Smooth muscle cell (in vitro differentiated cells): ENCODE data around the gene PRRG2. TPM values are rescaled to one million over a fixed set of nuclear protein-coding genes. Genes with fewer than 3 reads are reported as not detected.

Source experiments
- DNase-seq: peaks from one replicate; lab custom pipeline; 2025; ENCODE audit not compliant: unreplicated experiment; lab: John Stamatoyannopoulos, UW
- H2AFZ ChIP-seq: fragments of 200-600 bp; sonication (generic); 2 replicates; pipeline ENCODE4 v1.6.0; 2016; ENCODE audit warnings: antibody characterized with exemption, low read depth, mild to moderate bottlenecking
- H3F3A ChIP-seq: fragments of 200-600 bp; sonication (generic); 2 replicates; pipeline ENCODE4 v1.6.0; 2017; ENCODE audit warnings: antibody characterized with exemption, low read depth
- H3K27ac ChIP-seq: fragments of 200-600 bp; sonication (generic); 2 replicates; pipeline ENCODE4 v1.5.1; 2016; ENCODE audit warnings: low read depth, mild to moderate bottlenecking
- H3K27me3 ChIP-seq: fragments of 200-600 bp; sonication (generic); 2 replicates; pipeline ENCODE4 v1.6.1; 2016; ENCODE audit warnings: low read depth, mild to moderate bottlenecking
- H3K36me3 ChIP-seq: fragments of 200-600 bp; sonication (generic); 2 replicates; pipeline ENCODE4 v1.5.1; 2016; ENCODE audit warnings: low read depth
- H3K4me1 ChIP-seq: fragments of 200-600 bp; sonication (generic); 2 replicates; pipeline ENCODE4 v1.5.1; 2016; ENCODE audit warnings: low read depth
- H3K4me2 ChIP-seq: fragments of 200-600 bp; sonication (generic); 2 replicates; pipeline ENCODE4 v1.6.0; 2016; ENCODE audit warnings: mild to moderate bottlenecking
- H3K4me3 ChIP-seq: fragments of 200-600 bp; sonication (generic); 2 replicates; pipeline ENCODE4 v1.5.1; 2016; ENCODE audit warnings: mild to moderate bottlenecking
- H3K79me2 ChIP-seq: fragments of 200-600 bp; sonication (generic); 2 replicates; pipeline ENCODE4 v1.6.0; 2016; ENCODE audit warnings: low read depth, mild to moderate bottlenecking
- H3K9ac ChIP-seq: fragments of 200-600 bp; sonication (generic); 2 replicates; pipeline ENCODE4 v1.6.0; 2016; ENCODE audit warnings: low read depth
- H3K9me3 ChIP-seq: fragments of 200-600 bp; sonication (generic); replicated peaks from 2 replicates; pipeline ENCODE4 v1.5.1; 2016; ENCODE audit warnings: low read depth
- H4K20me1 ChIP-seq: fragments of 200-600 bp; sonication (generic); 2 replicates; pipeline ENCODE4 v1.6.0; 2016; ENCODE audit warnings: low read depth
- whole genome bisulfite sequencing: methylation state at CpG from one replicate; pipeline ENCODE4 v1.1.7; 2016; ENCODE audit warnings: low lambda C conversion rate; 5-methylcytosine and 5-hydroxymethylcytosine counted together
- polyA plus RNA-seq: library from polyadenylated mRNA; unstranded; fragments of >200 nt; fragmentation: Nextera tagmentation; extraction: Ambion mirVana; gene quantifications from 2 replicates; pipeline ENCODE4 v1.2.1, GENCODE V29; 2016
- total RNA-seq: library from RNA; depleted of rRNA; stranded (reverse); fragments of >200 nt; gene quantifications from 2 replicates; pipeline ENCODE4 v1.2.3, GENCODE V29; 2014
- TF ChIP-seq, protein P1 (sequence below): fragments of 200-600 bp; sonication (generic); IDR thresholded peaks from 2 replicates; pipeline ENCODE4 v1.5.1; 2017; ENCODE audit warnings: borderline replicate concordance, mild to moderate bottlenecking, antibody characterized with exemption; ENCODE audit not compliant: insufficient read depth, poor library complexity, severe bottlenecking

Gene PRRG2
- total and polyA plus RNA-seq, 2 experiments from 2014 or later, result 0.24 to 13.5 TPM

DNA sequence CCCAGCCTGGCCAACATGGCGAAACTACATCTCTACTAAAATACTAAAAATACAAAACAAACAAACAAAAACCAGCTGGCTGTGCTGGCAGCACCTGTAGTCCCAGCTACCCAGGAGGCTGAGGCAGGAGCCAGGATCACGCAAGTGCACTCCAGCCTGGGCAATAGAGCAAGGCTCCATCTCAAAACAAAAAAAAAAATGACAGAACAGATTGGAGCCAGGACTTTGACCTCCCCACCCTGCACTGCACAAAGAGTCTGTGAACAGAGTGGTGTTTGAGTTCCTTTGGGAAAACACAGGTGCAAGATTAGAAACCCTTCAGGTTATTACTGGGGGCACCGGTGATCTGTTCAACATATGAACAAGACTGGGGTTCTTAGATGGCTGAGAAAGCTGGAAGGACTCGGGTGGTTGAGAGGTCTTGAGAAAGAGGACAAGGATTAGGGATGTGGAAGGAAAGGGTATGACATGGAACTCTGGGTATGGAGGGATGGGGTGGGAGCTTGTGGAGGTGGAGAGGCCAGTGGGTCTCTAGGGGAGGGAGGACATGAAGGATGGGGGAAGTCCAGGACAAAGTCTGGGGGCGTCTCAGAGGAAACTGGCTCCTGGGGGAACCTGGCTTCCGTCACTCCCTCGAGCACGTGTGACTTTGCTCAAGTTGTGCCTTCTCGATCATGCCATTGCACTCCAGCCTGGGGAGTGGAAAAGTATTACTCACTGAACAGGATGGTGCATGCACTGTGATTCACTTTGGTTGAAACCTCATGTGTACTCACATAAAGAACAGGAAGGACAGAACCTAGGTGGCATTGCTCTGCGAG is 27.5 kb upstream of the PRRG2 start:
- no peak overlapping the region for H3K9ac ChIP-seq
- no peaks in the 10 kb centered on the region for H3K36me3 ChIP-seq
- peaks cover 30% of the 10 kb centered on the region for H4K20me1 ChIP-seq
- TF ChIP-seq, protein P1, sequence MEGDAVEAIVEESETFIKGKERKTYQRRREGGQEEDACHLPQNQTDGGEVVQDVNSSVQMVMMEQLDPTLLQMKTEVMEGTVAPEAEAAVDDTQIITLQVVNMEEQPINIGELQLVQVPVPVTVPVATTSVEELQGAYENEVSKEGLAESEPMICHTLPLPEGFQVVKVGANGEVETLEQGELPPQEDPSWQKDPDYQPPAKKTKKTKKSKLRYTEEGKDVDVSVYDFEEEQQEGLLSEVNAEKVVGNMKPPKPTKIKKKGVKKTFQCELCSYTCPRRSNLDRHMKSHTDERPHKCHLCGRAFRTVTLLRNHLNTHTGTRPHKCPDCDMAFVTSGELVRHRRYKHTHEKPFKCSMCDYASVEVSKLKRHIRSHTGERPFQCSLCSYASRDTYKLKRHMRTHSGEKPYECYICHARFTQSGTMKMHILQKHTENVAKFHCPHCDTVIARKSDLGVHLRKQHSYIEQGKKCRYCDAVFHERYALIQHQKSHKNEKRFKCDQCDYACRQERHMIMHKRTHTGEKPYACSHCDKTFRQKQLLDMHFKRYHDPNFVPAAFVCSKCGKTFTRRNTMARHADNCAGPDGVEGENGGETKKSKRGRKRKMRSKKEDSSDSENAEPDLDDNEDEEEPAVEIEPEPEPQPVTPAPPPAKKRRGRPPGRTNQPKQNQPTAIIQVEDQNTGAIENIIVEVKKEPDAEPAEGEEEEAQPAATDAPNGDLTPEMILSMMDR, result no peak
- H3K4me3 ChIP-seq, result no peak overlapping the region
- H3K4me2 ChIP-seq, result no peak overlapping the region
- peaks cover 13% of the 10 kb centered on the region for H3F3A ChIP-seq
- 79% methylated on average over 9 of the region's 10 CpGs for WGBS
- H3K79me2 ChIP-seq, result no peaks in the 10 kb centered on the region
- peak overlapping the region; percentile 61 for H3K27ac ChIP-seq
- peaks cover 4% of the 10 kb centered on the region for H3K4me1 ChIP-seq
- no peaks in the 10 kb centered on the region for H3K27me3 ChIP-seq
- no peak for DNase-seq
- no peak overlapping the region for H2AFZ ChIP-seq
- no peaks in the 10 kb centered on the region for H3K9me3 ChIP-seq

DNA sequence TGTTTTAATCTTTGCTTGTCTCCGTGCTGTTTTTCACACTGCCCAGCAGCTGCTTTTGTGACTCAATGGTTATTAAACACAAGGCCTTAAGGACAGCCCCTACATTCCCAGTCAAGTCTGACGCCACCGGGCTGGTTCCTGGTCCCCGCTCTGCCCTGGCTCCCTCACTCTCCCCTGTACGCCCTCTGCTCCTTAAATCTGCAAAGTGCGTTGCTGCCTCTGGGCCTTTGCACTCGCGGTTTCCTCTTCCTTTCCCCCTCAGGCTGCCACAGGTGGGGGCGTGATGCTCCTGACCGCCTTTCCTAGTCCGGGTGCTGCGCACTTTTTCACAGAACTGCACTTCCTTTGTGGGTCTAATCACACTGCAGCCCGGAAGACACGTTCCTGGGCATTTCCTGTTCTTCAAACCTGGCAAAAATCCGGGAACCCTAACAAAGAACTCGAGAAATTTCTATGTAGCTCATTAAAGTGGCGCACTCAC is 26.4 kb upstream of the PRRG2 start:
- no peak overlapping the region for H3K9ac ChIP-seq

DNA sequence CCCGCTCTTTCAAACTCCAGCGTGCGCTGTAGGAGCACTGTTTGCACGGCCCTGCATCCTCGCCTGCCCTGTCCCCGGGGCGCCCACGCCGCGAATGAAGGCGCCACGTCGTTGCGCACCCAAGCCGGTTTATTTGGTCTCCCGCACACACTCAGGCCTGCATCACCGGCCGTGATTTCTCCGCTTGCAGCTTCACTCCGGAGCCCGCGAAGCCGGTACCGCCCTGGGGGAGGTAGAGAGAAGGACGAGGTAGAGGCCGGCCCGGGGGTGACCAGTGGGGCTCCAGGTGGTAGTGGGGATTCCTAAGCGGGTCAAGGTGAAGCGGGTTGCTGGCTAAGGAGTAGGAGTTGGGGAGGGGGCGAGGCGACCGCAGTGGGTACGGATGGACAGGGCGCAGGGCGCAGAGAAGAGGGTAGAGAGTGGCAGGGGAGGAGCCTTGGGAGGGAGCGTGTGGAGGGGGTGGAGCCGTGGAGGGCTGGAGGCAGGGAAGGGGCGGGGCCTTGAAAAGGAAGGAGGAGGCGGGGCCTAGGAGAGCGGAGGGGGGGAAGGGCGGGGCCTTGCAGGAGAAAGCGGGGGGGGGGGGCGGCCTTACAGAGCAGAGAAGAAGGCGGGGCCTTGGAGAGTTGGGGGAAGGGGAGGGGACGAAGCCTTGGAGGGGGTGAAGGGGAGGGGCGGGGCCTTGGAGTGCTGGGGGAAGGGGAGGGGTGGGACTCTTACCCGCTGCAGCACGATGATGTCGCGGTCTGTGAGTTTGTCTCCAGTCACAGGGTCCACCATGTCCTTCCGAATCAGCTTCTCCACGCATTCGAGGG is 25.3 kb upstream of the PRRG2 start:
- TF ChIP-seq, protein P1, result no peak
- no peaks in the 10 kb centered on the region for H3K9me3 ChIP-seq
- H3K27me3 ChIP-seq, result no peaks in the 10 kb centered on the region
- H3K36me3 ChIP-seq, result no peaks in the 10 kb centered on the region
- H3K4me1 ChIP-seq, result peaks cover 4% of the 10 kb centered on the region
- peaks cover 13% of the 10 kb centered on the region for H3F3A ChIP-seq
- no peaks in the 10 kb centered on the region for H3K79me2 ChIP-seq
- DNase-seq, result peak; percentile 19
- 84% methylated on average over 39 of the region's 53 CpGs for WGBS
- H3K4me2 ChIP-seq, result no peak overlapping the region
- H3K4me3 ChIP-seq, result no peak overlapping the region
- H3K9ac ChIP-seq, result no peak overlapping the region
- H4K20me1 ChIP-seq, result peaks cover 47% of the 10 kb centered on the region
- H3K27ac ChIP-seq, result no peak overlapping the region
- no peak overlapping the region for H2AFZ ChIP-seq

More for the DNA sequence above, 26.4 kb upstream of the PRRG2 start:
- Histone ChIP-seq H3K9me3 (no peaks in the 10 kb centered on the region), H2AFZ (no peak overlapping the region), H3F3A (peaks cover 13% of the 10 kb centered on the region), H3K4me2 (no peak overlapping the region), H3K79me2 (no peaks in the 10 kb centered on the region), H3K27me3 (no peaks in the 10 kb centered on the region), H3K36me3 (no peaks in the 10 kb centered on the region), H3K4me1 (peaks cover 4% of the 10 kb centered on the region), H3K4me3 (no peak overlapping the region), H3K27ac (peak overlapping the region; percentile 61), H4K20me1 (peaks cover 36% of the 10 kb centered on the region)
- no peak for DNase-seq
- TF ChIP-seq, protein P1, result no peak
- 88% methylated on average over 17 of the region's 17 CpGs for WGBS
